Measurements from ENCODE around the gene FHIT.

The FHIT gene

DNA sequence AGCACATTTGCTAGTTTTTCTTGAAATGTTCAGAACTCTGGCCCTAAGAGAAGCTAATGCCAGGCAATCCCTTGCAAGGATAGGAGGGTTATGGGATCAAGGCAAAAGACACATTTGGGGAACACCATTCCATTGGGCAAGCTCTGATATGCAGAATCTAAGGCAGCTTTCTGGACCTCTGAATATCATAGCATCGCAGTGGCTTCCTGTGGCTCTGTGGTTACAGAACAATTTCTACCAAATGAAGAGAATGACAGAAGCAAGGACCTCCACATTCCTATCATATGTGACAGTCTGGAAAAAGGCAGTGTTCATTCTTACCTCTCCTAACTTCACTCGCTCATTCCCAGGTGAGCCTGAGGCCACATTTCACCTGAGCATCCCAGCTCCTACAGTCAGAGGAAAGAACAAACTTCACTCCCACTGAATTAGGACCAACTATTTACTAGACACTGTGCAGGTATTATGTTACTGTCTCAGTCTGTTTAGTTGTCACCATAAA, 1365.3 kb downstream of the FHIT start:
- Histone ChIP-seq H3K4me1 (no peaks in the 10 kb centered on the region), H3K4me3 (ENCODE audit: low read depth, low read length) (no peak overlapping the region), H2AFZ (no peak overlapping the region), H3K27ac (no peak overlapping the region), H3K79me2 (no peaks in the 10 kb centered on the region), H3K9me3 (ENCODE audit: control insufficient read depth, low read length) (no peaks in the 10 kb centered on the region), H3K36me3 (ENCODE audit: control insufficient read depth, insufficient read depth, low read length) (no peaks in the 10 kb centered on the region), H3K4me2 (ENCODE audit: low read length) (no peak overlapping the region), H3K27me3 (ENCODE audit: control insufficient read depth, insufficient read depth, low read length) (no peaks in the 10 kb centered on the region), H3K9ac (no peak overlapping the region)
- no peak for TF ChIP-seq CTCF (IDR thresholded peaks at IDR 0.05)

DNA sequence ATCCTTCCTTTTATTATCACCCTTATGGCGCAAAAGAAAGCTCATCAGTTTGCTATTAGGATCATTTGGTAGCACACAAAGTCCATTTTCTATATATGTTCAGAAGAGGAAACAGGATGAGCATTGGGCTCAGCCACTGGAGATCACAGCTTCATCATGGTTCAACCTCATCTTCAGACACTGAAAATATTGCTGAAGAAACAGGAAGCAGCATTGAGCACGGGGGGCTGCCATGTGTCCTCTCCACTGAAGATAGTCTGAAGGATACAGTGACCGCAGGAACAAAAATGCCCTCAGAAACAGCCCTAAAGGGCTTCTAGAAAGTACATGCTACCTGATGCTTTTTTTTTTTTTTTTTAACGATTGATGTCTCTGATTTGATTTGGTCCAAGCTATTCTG, 1366.2 kb downstream of the FHIT start:
- no peaks in the 10 kb centered on the region for H3K4me1 ChIP-seq
- no peaks in the 10 kb centered on the region for H3K79me2 ChIP-seq
- no peak overlapping the region for H3K4me2 ChIP-seq (ENCODE audit: low read length)
- TF ChIP-seq CTCF (IDR thresholded peaks at IDR 0.05): no peak
- no peak overlapping the region for H2AFZ ChIP-seq
- H3K27ac ChIP-seq: no peak overlapping the region
- no peaks in the 10 kb centered on the region for H3K9me3 ChIP-seq (ENCODE audit: control insufficient read depth, low read length)
- no peak overlapping the region for H3K9ac ChIP-seq
- H3K4me3 ChIP-seq (ENCODE audit: low read depth, low read length): no peak overlapping the region
- no peaks in the 10 kb centered on the region for H3K27me3 ChIP-seq (ENCODE audit: control insufficient read depth, insufficient read depth, low read length)
- no peaks in the 10 kb centered on the region for H3K36me3 ChIP-seq (ENCODE audit: control insufficient read depth, insufficient read depth, low read length)

- no peaks in the 10 kb centered on the region for H3K27me3 ChIP-seq (ENCODE audit: control insufficient read depth, insufficient read depth, low read length)
- no peak for TF ChIP-seq CTCF (IDR thresholded peaks at IDR 0.05)
- no peaks in the 10 kb centered on the region for H3K36me3 ChIP-seq (ENCODE audit: control insufficient read depth, insufficient read depth, low read length)
- H3K79me2 ChIP-seq: no peaks in the 10 kb centered on the region
- H2AFZ ChIP-seq: no peak overlapping the region
- H3K4me2 ChIP-seq (ENCODE audit: low read length): no peak overlapping the region
- H3K27ac ChIP-seq: no peak overlapping the region
- H3K9me3 ChIP-seq (ENCODE audit: control insufficient read depth, low read length): no peaks in the 10 kb centered on the region
- no peaks in the 10 kb centered on the region for H3K4me1 ChIP-seq
- H3K9ac ChIP-seq: no peak overlapping the region
- no peak overlapping the region for H3K4me3 ChIP-seq (ENCODE audit: low read depth, low read length)
Measured at GRCh38 chr3:59884409-59884808, 1366.8 kb downstream of the FHIT start.

DNA sequence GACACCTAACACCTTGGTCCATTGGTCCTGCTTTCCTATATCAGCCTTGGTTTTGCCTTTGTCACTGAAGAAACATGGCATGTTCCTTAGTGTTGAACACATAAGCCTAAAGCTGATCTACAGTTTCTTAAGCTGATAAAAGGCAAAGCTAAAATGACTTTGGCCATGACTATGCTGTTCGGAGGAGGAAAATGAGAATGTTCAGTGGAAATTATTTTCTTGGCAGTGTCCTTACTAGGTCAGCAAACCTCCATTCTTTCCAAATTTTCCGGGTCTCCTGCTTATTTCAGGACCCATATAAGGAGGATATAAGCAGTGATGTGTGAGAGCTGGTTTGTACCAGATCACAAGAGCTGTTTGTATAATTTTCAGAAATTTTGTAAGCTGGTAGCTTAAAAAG, 1368.5 kb downstream of the FHIT start:
- Histone ChIP-seq H3K79me2 (no peaks in the 10 kb centered on the region), H3K27ac (no peak overlapping the region), H2AFZ (no peak overlapping the region), H3K4me3 (ENCODE audit: low read depth, low read length) (no peak overlapping the region), H3K4me1 (no peaks in the 10 kb centered on the region), H3K9me3 (ENCODE audit: control insufficient read depth, low read length) (no peaks in the 10 kb centered on the region), H3K9ac (no peak overlapping the region), H3K27me3 (ENCODE audit: control insufficient read depth, insufficient read depth, low read length) (no peaks in the 10 kb centered on the region), H3K4me2 (ENCODE audit: low read length) (no peak overlapping the region), H3K36me3 (ENCODE audit: control insufficient read depth, insufficient read depth, low read length) (no peaks in the 10 kb centered on the region)
- no peak for TF ChIP-seq CTCF (IDR thresholded peaks at IDR 0.05)

DNA sequence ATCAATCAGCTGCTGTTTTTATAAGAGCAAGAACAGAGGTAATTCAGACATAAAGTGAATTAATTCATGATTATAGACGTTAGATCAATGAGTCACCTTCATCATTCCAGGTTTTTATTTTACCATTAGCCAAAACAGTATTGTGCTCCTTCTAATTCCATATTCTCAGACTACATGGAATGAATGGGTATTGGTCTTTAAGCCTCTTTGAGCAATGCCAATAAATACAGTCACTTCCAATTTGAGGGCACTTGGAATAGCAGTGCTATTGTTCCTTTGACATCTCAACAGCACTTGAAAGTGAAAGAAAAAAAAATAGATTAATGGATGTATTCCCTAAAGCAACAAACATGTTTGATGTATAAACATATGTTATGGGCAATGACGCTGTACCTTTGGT, 1370.5 kb downstream of the FHIT start:
- Histone ChIP-seq H3K9me3 (ENCODE audit: control insufficient read depth, low read length) (no peaks in the 10 kb centered on the region), H3K79me2 (no peaks in the 10 kb centered on the region), H3K4me2 (ENCODE audit: low read length) (no peak overlapping the region), H2AFZ (no peak overlapping the region), H3K9ac (no peak overlapping the region), H3K4me3 (ENCODE audit: low read depth, low read length) (no peak overlapping the region), H3K27me3 (ENCODE audit: control insufficient read depth, insufficient read depth, low read length) (no peaks in the 10 kb centered on the region), H3K27ac (no peak overlapping the region), H3K36me3 (ENCODE audit: control insufficient read depth, insufficient read depth, low read length) (no peaks in the 10 kb centered on the region), H3K4me1 (no peaks in the 10 kb centered on the region)
- TF ChIP-seq CTCF (IDR thresholded peaks at IDR 0.05): no peak
